Ovary (tissue), 3 donors: ENCODE measurements around the gene RPL12.

ENCODE experiments used
- EP300 ChIP-seq: sonication (generic); formaldehyde crosslinking; IDR thresholded peaks from one replicate; pipeline ENCODE4 v1.6.1; 2017; ENCODE audit warnings: antibody characterized with exemption
- TF ChIP-seq, protein P1 (sequence below), 3 donors: fragments of 450-650 bp in 2 of 3; fragments of 200-600 bp in 1 of 3; IDR thresholded peaks; one replicate each; pipeline versions ENCODE4 v1.5.1 to v1.8.0; 2016 to 2022; ENCODE audit warnings: antibody characterized with exemption in 3 of 3, mild to moderate bottlenecking in 1 of 3
- donor health status: DM: no; HTN: no; CAD: no.

GRCh38 chr9:127489471-127490115, 38.4 kb upstream of the RPL12 start:
- TF ChIP-seq, protein P1, sequence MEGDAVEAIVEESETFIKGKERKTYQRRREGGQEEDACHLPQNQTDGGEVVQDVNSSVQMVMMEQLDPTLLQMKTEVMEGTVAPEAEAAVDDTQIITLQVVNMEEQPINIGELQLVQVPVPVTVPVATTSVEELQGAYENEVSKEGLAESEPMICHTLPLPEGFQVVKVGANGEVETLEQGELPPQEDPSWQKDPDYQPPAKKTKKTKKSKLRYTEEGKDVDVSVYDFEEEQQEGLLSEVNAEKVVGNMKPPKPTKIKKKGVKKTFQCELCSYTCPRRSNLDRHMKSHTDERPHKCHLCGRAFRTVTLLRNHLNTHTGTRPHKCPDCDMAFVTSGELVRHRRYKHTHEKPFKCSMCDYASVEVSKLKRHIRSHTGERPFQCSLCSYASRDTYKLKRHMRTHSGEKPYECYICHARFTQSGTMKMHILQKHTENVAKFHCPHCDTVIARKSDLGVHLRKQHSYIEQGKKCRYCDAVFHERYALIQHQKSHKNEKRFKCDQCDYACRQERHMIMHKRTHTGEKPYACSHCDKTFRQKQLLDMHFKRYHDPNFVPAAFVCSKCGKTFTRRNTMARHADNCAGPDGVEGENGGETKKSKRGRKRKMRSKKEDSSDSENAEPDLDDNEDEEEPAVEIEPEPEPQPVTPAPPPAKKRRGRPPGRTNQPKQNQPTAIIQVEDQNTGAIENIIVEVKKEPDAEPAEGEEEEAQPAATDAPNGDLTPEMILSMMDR (IDR thresholded peaks at IDR 0.05): no peak
- no peak for TF ChIP-seq EP300
